ENCODE data around the gene NOX4. TPM values are rescaled to one million over a fixed set of nuclear protein-coding genes. Genes with fewer than 3 reads are reported as not detected.

Gene NOX4
- polyA plus RNA-seq, 2 of the 4 experiments (the other 2 are of a cell fraction), result 0.04 TPM; not detected in 1

- Histone ChIP-seq H3K4me1 (no peaks in the 10 kb centered on the region), H3K4me2 (no peak overlapping the region), H3K9me3 (no peaks in the 10 kb centered on the region), H3K27ac (no peak overlapping the region), H3K4me3 (no peak overlapping the region)
- ChIA-PET CTCF (no interaction called here), POLR2A (no interaction called here)
- FAIRE-seq, result no peak
- WGBS (ENCODE audit: missing lambda C conversion rate), result 3% methylated on average over 2 of the region's 2 CpGs
- ATAC-seq, result no peak
- no peak for DNase-seq (ENCODE audit: low read depth in 1 of 2, low spot score in 1 of 2)
- no peak for TF ChIP-seq POLR2A (IDR thresholded peaks at IDR 0.05; ENCODE audit: low read length)
- TF ChIP-seq TFCP2L1 (CRISPR knock-in tag; IDR thresholded peaks at IDR 0.05), result no peak
- TF ChIP-seq MAZ (IDR thresholded peaks at IDR 0.05; ENCODE audit: borderline replicate concordance, low read depth, low read length), result no peak
- no peak for TF ChIP-seq RFX5 (IDR thresholded peaks at IDR 0.05)
- TF ChIP-seq, protein P1, sequence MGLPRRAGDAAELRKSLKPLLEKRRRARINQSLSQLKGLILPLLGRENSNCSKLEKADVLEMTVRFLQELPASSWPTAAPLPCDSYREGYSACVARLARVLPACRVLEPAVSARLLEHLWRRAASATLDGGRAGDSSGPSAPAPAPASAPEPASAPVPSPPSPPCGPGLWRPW (IDR thresholded peaks at IDR 0.05), result no peak
- TF ChIP-seq GATA3 (IDR thresholded peaks at IDR 0.05; ENCODE audit: borderline replicate concordance), result no peak
These were observed 12.2 kb upstream of the NOX4 start for GRCh38 chr11:89503422-89503821.

DNA sequence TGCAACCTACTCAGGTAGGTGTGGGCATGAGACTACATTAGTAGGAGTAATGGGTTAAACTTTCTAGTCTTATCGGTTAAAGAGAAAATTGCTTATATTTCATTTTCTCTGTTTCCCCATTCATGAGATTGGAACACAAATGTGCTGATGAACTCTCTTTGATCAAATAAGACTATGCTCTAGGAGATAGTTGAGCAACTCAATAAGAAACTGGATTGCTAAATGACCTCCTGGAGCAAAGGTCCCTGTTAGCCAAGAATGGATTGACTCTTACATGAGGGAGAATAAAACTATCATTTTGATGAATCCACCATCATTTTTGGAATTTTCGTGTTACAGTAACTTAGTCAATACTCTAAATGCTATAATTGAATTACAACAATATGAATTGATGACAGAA lies 11.1 kb upstream of the NOX4 start:
- Histone ChIP-seq H3K4me1 (no peaks in the 10 kb centered on the region), H3K4me2 (no peak overlapping the region), H3K4me3 (no peak overlapping the region), H3K9me3 (no peaks in the 10 kb centered on the region), H3K27ac (no peak overlapping the region)
- no peak for FAIRE-seq
- no peak for DNase-seq (ENCODE audit: low read depth in 1 of 2, low spot score in 1 of 2)
- ChIA-PET CTCF (no interaction called here), POLR2A (no interaction called here)
- 50% methylated on average over 2 of the region's 2 CpGs for WGBS (ENCODE audit: missing lambda C conversion rate)
- ATAC-seq, result no peak
- no peak for TF ChIP-seq SREBF2 (IDR thresholded peaks at IDR 0.05)
- no peak for TF ChIP-seq POLR2A (IDR thresholded peaks at IDR 0.05; ENCODE audit: low read length)
- no peak for TF ChIP-seq EHMT2 (IDR thresholded peaks at IDR 0.05; ENCODE audit: low read depth)
- no peak for TF ChIP-seq KDM1A (IDR thresholded peaks at IDR 0.05; ENCODE audit: low read depth)
- TF ChIP-seq RARB (CRISPR knock-in tag; IDR thresholded peaks at IDR 0.05), result no peak
- TF ChIP-seq NPAS2 (CRISPR knock-in tag; IDR thresholded peaks at IDR 0.05; ENCODE audit: borderline replicate concordance), result no peak
- no peak for TF ChIP-seq SMC3 (IDR thresholded peaks at IDR 0.05)
- TF ChIP-seq BHLHE40 (IDR thresholded peaks at IDR 0.05; ENCODE audit: low read depth, low read length), result no peak
- no peak for TF ChIP-seq NFE2L2 (conservative IDR thresholded peaks at IDR 0.05; ENCODE audit: low read length)
- no peak for TF ChIP-seq RFX5 (IDR thresholded peaks at IDR 0.05)

DNA sequence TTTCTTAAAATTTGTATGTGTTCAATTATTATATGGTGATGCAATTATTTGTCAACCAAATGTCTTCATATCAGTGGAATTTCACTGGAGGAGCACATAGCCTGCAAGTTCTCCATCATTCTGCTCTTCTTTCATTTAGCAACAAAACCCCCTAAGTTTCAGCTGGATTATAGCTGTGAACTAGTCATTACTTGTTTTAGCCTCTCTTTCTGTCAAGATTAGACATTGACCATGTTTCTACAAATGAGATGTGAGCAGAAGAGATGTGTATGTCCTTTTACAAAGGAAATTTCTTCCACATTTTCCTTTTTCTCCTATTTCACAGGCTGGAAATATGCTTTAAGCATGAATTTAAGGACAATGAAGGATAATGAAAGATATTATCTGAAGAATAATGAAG lies 9.2 kb upstream of the NOX4 start:
- ATAC-seq (no peak), FAIRE-seq (no peak), DNase-seq (ENCODE audit: low read depth in 1 of 2, low spot score in 1 of 2) (no peak)
- Histone ChIP-seq H3K4me1 (no peaks in the 10 kb centered on the region), H3K27ac (no peak overlapping the region), H3K4me3 (no peak overlapping the region), H3K4me2 (no peak overlapping the region), H3K9me3 (no peaks in the 10 kb centered on the region)
- TF ChIP-seq CHD4 (IDR thresholded peaks at IDR 0.05; ENCODE audit: borderline replicate concordance), result no peak
- TF ChIP-seq MAFK (IDR thresholded peaks at IDR 0.05; ENCODE audit: partially characterized antibody), result no peak
- TF ChIP-seq KDM5A (IDR thresholded peaks at IDR 0.05), result no peak
- TF ChIP-seq, protein P2, sequence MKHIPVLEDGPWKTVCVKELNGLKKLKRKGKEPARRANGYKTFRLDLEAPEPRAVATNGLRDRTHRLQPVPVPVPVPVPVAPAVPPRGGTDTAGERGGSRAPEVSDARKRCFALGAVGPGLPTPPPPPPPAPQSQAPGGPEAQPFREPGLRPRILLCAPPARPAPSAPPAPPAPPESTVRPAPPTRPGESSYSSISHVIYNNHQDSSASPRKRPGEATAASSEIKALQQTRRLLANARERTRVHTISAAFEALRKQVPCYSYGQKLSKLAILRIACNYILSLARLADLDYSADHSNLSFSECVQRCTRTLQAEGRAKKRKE (CRISPR knock-in tag; IDR thresholded peaks at IDR 0.05; ENCODE audit: low read depth), result no peak
- TF ChIP-seq, protein P3, sequence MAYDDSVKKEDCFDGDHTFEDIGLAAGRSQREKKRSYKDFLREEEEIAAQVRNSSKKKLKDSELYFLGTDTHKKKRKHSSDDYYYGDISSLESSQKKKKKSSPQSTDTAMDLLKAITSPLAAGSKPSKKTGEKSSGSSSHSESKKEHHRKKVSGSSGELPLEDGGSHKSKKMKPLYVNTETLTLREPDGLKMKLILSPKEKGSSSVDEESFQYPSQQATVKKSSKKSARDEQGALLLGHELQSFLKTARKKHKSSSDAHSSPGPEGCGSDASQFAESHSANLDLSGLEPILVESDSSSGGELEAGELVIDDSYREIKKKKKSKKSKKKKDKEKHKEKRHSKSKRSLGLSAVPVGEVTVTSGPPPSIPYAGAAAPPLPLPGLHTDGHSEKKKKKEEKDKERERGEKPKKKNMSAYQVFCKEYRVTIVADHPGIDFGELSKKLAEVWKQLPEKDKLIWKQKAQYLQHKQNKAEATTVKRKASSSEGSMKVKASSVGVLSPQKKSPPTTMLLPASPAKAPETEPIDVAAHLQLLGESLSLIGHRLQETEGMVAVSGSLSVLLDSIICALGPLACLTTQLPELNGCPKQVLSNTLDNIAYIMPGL (CRISPR knock-in tag; IDR thresholded peaks at IDR 0.05; ENCODE audit: borderline replicate concordance), result no peak
- TF ChIP-seq ZNF302 (CRISPR knock-in tag; IDR thresholded peaks at IDR 0.05), result no peak
- TF ChIP-seq KDM1A (IDR thresholded peaks at IDR 0.05; ENCODE audit: low read depth), result no peak
- TF ChIP-seq, protein P4, sequence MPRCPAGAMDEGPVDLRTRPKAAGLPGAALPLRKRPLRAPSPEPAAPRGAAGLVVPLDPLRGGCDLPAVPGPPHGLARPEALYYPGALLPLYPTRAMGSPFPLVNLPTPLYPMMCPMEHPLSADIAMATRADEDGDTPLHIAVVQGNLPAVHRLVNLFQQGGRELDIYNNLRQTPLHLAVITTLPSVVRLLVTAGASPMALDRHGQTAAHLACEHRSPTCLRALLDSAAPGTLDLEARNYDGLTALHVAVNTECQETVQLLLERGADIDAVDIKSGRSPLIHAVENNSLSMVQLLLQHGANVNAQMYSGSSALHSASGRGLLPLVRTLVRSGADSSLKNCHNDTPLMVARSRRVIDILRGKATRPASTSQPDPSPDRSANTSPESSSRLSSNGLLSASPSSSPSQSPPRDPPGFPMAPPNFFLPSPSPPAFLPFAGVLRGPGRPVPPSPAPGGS (IDR thresholded peaks at IDR 0.05), result no peak
- no peak for TF ChIP-seq TP53 (CRISPR knock-in tag; IDR thresholded peaks at IDR 0.05)
- ChIA-PET POLR2A (no interaction called here), CTCF (no interaction called here)

Data from A549 (cell line).